PC-9 (cell line): ENCODE results near the gene SNCAIP.

Source experiments
- EZH2 ChIP-seq: fragments of 200-600 bp; sonication (generic); IDR thresholded peaks from 2 replicates; pipeline ENCODE4 v1.8.0; 2017; ENCODE audit warnings: antibody characterized with exemption, low read depth
- TF ChIP-seq, protein P1 (sequence below): fragments of 200-600 bp; sonication (generic); conservative IDR thresholded peaks from 2 replicates; pipeline ENCODE4 v1.6.1; 2017; ENCODE audit warnings: mixed run types, antibody characterized with exemption, mild to moderate bottlenecking, moderate library complexity

- TF ChIP-seq, protein P1, sequence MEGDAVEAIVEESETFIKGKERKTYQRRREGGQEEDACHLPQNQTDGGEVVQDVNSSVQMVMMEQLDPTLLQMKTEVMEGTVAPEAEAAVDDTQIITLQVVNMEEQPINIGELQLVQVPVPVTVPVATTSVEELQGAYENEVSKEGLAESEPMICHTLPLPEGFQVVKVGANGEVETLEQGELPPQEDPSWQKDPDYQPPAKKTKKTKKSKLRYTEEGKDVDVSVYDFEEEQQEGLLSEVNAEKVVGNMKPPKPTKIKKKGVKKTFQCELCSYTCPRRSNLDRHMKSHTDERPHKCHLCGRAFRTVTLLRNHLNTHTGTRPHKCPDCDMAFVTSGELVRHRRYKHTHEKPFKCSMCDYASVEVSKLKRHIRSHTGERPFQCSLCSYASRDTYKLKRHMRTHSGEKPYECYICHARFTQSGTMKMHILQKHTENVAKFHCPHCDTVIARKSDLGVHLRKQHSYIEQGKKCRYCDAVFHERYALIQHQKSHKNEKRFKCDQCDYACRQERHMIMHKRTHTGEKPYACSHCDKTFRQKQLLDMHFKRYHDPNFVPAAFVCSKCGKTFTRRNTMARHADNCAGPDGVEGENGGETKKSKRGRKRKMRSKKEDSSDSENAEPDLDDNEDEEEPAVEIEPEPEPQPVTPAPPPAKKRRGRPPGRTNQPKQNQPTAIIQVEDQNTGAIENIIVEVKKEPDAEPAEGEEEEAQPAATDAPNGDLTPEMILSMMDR = no peak
- no peak for TF ChIP-seq EZH2
Observed at GRCh38 chr5:122471031-122471751, 159.2 kb downstream of the SNCAIP start.
